HG03469 (cell line): Measurements from ENCODE around the gene CAMK1D.

ENCODE experiments used
- ATAC-seq: cut with Tn5 transposase; IDR thresholded peaks from one replicate; pipeline ENCODE4 v1.9.1; 2021; ENCODE audit warnings: mild to moderate bottlenecking, moderate library complexity, moderate number of reproducible peaks; ENCODE audit not compliant: unreplicated experiment

CAMK1D gene

GRCh38 chr10:12872577-12872976 lies 523.2 kb downstream of the CAMK1D start:
- ATAC-seq: no peak

- ATAC-seq: no peak
These were observed 523.8 kb downstream of the CAMK1D start for GRCh38 chr10:12873172-12873571.

GRCh38 chr10:12874501-12874900 lies 525.2 kb downstream of the CAMK1D start:
- no peak for ATAC-seq

- ATAC-seq: no peak
These were observed 525.8 kb downstream of the CAMK1D start for GRCh38 chr10:12875100-12875499.

GRCh38 chr10:12876266-12876665 lies 526.9 kb downstream of the CAMK1D start:
- ATAC-seq: no peak

GRCh38 chr10:12877150-12877549 lies 527.8 kb downstream of the CAMK1D start:
- ATAC-seq: no peak

- no peak for ATAC-seq
These were observed 531.1 kb downstream of the CAMK1D start for GRCh38 chr10:12880423-12880822.

GRCh38 chr10:12884851-12885250 lies 535.5 kb downstream of the CAMK1D start:
- ATAC-seq: no peak
